Measurements from ENCODE around the gene MAN1A1.

- TF ChIP-seq CTCF (IDR thresholded peaks at IDR 0.05; ENCODE audit: control extremely low read depth in 1 of 3, insufficient read depth in 1 of 3, low read depth in 1 of 3, low read length in 3 of 3), result no peak
- TF ChIP-seq MAX (IDR thresholded peaks at IDR 0.05), result no peak
- no peak for TF ChIP-seq USF2 (IDR thresholded peaks at IDR 0.05; ENCODE audit: low read length)
- TF ChIP-seq ZNF274 (IDR thresholded peaks at IDR 0.05; ENCODE audit: borderline replicate concordance, extremely low read depth, low read length), result no peak
- TF ChIP-seq POLR2A (IDR thresholded peaks at IDR 0.05; ENCODE audit: control extremely low read depth in 1 of 2, low read depth in 2 of 2, low read length in 2 of 2), result no peak
- no peak for TF ChIP-seq ASH2L (IDR thresholded peaks at IDR 0.05; ENCODE audit: low read length)
- TF ChIP-seq TAF1 (IDR thresholded peaks at IDR 0.05; ENCODE audit: low read depth, low read length), result no peak
- no peak for TF ChIP-seq BRCA1 (IDR thresholded peaks at IDR 0.05; ENCODE audit: low read depth, low read length)
- no peak for TF ChIP-seq SIRT6 (IDR thresholded peaks at IDR 0.05; ENCODE audit: low read length)
- no peak for TF ChIP-seq CHD2 (IDR thresholded peaks at IDR 0.05; ENCODE audit: low read length)
- TF ChIP-seq YY1 (IDR thresholded peaks at IDR 0.05; ENCODE audit: low read depth, low read length), result no peak
- TF ChIP-seq POLR2AphosphoS5 (IDR thresholded peaks at IDR 0.05; ENCODE audit: low read depth, low read length), result no peak
Observed at GRCh38 chr6:119343573-119344146, 5.9 kb downstream of the MAN1A1 start.
